Activated T-helper 1 cell treated with anti-CD3 and anti-CD28 coated beads, Interleukin-12 subunit alpha, Interleukin-12 subunit beta, Interleukin-2, Interleukin-4 antibody, amounts not matched to agents 30 ng/mL and 10 ng/mL and 1 ng/mL, durations not matched to agents 14 hours and 24 hours and 36 hours (primary cell): ENCODE results near the gene LMF1. TPM values are rescaled to one million over a fixed set of nuclear protein-coding genes. Genes with fewer than 3 reads are reported as not detected.
"Not testable (repeated sequence)": the region's sequence is repeated elsewhere in the genome, so short reads cannot be mapped to it uniquely, and the experiment has no call there.

ENCODE experiments used
- DNase-seq: peaks from one replicate; pipeline ENCODE4 v3.0.0; 2021; ENCODE audit warnings: low spot score
- H3K27ac Mint-ChIP-seq: one replicate; pipeline ENCODE4 v1.8.0; 2021; ENCODE audit warnings: mild to moderate bottlenecking, mixed read lengths
- H3K27me3 Mint-ChIP-seq: one replicate; pipeline ENCODE4 v1.8.0; 2022; ENCODE audit warnings: mild to moderate bottlenecking, moderate library complexity, mixed read lengths; ENCODE audit not compliant: insufficient read depth
- H3K36me3 Mint-ChIP-seq: one replicate; pipeline ENCODE4 v1.8.0; 2021; ENCODE audit warnings: low read depth, mixed read lengths
- H3K4me1 Mint-ChIP-seq: one replicate; pipeline ENCODE4 v1.8.0; 2021; ENCODE audit warnings: low read depth, mixed read lengths
- H3K4me3 Mint-ChIP-seq: one replicate; pipeline ENCODE4 v1.8.0; 2021; ENCODE audit warnings: mild to moderate bottlenecking, moderate library complexity, mixed read lengths
- H3K9me3 Mint-ChIP-seq: one replicate; pipeline ENCODE4 v1.8.0; 2021; ENCODE audit warnings: mixed read lengths
- intact Hi-C: fragments of 100-400 bp; cut with micrococcal nuclease; formaldehyde crosslinking; loops from one replicate; pipeline ENCODE4 v1.15.1; 2024
- total RNA-seq: library from RNA; stranded (reverse); gene quantifications from 2 replicates; pipeline ENCODE4 v1.2.3, GENCODE V29; 2022

LMF1 gene
- total RNA-seq, 1 donor from 2014 or later, result 10.4 TPM

DNA sequence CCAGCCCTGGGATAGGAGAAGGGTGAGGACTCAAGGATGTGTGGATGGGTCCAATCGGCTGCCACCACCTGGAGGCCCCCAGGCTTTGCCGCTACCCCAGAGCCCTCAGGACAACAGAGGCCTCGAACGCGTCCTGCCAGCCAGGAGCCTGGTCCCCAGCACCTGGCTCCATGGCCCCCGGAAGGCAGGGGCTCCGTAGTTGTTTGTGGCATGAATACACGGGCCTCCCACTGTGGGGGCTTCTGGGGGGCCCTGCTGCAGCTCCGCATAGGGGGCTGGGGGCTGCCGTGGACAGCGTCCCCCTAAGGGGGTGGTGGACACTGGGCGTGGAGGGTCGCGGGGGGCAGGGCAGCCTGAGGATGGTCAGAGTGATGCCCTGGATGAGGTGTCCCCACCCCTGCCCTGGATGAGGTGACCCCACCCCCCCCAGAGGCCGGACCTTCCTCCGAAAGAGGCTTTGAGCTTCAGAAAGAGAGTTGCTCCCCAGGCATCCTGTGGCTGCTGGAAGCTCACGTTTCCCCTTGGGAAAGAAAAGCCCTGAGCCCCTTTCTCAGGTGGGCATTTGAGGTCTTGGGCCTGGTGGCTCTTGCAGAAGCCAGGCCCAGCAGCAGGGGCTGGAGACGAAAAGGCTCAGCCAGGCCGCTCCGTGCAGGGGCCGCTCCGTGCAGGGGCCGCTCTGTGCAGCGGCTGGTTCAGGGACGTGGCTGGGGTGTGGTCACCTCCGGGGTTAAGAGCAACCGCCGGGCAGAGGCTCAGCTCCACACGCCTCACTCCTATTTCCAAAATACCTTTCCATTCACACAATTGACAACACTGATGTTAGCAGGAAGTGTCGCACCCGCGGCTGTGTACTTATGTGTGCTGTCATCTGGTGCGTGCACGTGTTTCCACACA lies 130.0 kb downstream of the LMF1 start:
- no peak overlapping the region for H3K4me3 Mint-ChIP-seq

DNA sequence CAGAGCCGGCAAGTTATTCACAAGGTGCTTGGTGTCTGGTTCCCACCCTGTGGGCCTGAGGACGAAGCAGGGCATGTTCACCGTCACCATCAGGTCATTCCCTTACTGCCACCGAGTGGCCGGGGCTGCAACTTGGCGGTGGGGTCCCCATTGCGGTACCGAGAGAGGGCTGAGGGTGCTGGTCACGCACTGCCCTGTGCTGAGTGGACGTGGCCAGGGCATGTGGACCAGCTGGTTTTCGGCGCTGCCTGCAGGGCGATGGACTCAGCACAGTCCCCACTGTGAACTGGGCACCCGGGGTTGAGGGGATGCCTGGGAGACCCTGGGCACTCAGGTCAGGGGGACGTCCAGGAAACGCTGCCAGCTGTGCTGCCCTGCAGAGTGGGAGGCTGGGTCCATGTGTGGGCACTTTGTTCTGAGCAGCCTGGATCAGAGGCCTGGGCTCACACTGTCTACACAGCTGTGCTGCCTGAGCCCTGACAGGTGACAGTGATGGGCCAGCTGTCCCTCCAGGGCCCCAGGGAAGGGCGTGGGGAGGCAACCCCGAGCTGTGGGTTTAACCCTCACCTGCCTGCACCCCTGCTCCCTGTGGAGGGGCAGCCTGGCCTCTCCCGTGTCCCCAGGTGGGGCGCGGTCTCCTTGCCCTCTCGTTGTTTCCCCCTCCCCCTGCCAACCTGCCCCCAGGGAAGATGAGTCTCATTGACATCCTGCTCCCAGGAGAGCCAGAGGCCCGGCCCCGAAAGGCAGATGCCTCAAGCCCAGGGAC lies 131.0 kb downstream of the LMF1 start:
- Mint-ChIP-seq H3K4me3 (no peak overlapping the region), H3K36me3 (no peaks in the 10 kb centered on the region), H3K4me1 (no peaks in the 10 kb centered on the region), H3K27me3 (no peaks in the 10 kb centered on the region), H3K9me3 (peaks cover 9% of the 10 kb centered on the region), H3K27ac (no peak overlapping the region)
- intact Hi-C loops, result no loop called here
- DNase-seq, result no peak

More for the DNA sequence above, 130.0 kb downstream of the LMF1 start:
- Mint-ChIP-seq H3K36me3 (no peaks in the 10 kb centered on the region), H3K9me3 (peaks cover 14% of the 10 kb centered on the region), H3K27me3 (no peaks in the 10 kb centered on the region), H3K27ac (no peak overlapping the region), H3K4me1 (no peaks in the 10 kb centered on the region)
- no peak for DNase-seq
- intact Hi-C loops, result no loop called here

DNA sequence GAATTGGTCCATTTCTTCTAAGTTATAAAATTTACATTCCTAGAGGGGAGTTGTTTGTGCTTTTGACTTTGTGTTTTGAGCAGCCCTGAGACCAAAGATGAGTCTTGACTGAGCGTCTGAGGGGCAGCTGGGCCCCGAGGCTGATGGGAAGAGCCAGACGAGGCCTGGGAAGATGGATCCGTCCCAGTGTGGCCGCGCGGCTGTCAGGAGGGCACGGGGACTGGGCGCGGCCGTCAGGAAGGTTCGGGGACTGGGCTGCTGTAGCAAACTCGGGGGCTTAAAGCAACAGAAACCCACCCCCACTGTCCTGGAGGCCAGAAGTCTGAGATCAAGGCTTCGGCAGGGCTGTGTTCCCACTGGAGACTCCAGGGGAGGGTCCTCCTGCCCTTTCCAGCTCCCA lies 132.0 kb downstream of the LMF1 start:
- Mint-ChIP-seq H3K36me3 (no peaks in the 10 kb centered on the region), H3K27me3 (no peaks in the 10 kb centered on the region), H3K27ac (no peak overlapping the region), H3K4me1 (no peaks in the 10 kb centered on the region), H3K4me3 (no peak overlapping the region), H3K9me3 (peaks cover 9% of the 10 kb centered on the region)
- no peak for DNase-seq
- intact Hi-C loops, result no loop called here

- H3K27ac Mint-ChIP-seq, H3K36me3 Mint-ChIP-seq, H3K4me1 Mint-ChIP-seq, H3K4me3 Mint-ChIP-seq, DNase-seq, intact Hi-C loops, H3K9me3 Mint-ChIP-seq, H3K27me3 Mint-ChIP-seq: not testable (repeated sequence)
These were observed 134.0 kb downstream of the LMF1 start for GRCh38 chr16:836822-837221.

DNA sequence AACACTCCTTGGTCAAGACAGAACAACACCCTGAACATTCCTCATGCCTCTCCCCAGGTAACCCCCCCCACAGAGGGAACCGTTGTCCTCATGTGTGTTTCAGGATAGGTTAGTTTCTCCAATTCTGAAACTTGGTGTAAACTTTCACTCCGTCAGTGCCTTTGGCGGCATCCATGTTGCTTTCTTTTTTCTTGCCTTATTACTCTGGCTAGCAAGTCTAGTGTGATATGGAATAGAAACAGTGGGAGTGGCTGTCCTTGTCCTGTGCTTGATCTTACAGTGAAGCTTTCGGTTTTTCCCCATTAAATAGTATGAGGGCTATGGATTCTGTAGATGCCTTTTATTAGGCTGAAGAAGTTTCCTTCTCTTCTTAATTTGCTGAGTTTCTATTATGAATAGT lies 134.6 kb downstream of the LMF1 start:
- H3K27me3 Mint-ChIP-seq, result no peaks in the 10 kb centered on the region
- no peak overlapping the region for H3K27ac Mint-ChIP-seq
- DNase-seq, result no peak
- H3K4me1 Mint-ChIP-seq, result no peaks in the 10 kb centered on the region
- H3K36me3 Mint-ChIP-seq, result no peaks in the 10 kb centered on the region
- H3K9me3 Mint-ChIP-seq, result peaks cover 9% of the 10 kb centered on the region
- intact Hi-C loops, result no loop called here
- H3K4me3 Mint-ChIP-seq, result no peak overlapping the region

GRCh38 chr16:835373-835772 lies 135.4 kb downstream of the LMF1 start:
- Mint-ChIP-seq H3K27ac (no peak overlapping the region), H3K9me3 (peaks cover 9% of the 10 kb centered on the region), H3K4me3 (no peak overlapping the region), H3K27me3 (no peaks in the 10 kb centered on the region), H3K36me3 (no peaks in the 10 kb centered on the region), H3K4me1 (no peaks in the 10 kb centered on the region)
- intact Hi-C loops, result no loop called here
- DNase-seq, result no peak

DNA sequence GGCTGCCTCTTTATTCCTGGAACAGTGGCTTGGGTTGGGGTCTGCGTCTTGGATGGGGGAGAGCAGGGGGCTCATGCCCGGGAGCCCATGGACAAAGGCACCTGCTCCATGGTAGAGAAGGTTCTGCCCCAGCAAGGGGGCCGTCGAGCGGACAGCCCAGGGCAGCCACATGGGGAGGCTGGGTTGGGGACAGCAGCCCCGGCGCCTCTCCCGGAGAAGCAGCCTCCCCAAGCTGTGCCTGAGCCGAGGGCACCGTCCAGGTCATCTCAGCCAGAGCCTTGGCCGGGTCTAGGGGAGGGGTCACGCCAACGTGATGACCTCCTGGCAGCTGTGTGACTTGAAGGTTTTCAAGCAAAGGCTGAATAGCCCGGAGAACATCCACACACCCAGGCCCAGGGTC lies 137.4 kb downstream of the LMF1 start:
- Mint-ChIP-seq H3K27me3 (no peaks in the 10 kb centered on the region), H3K4me3 (no peak overlapping the region), H3K27ac (no peak overlapping the region), H3K36me3 (no peaks in the 10 kb centered on the region), H3K4me1 (no peaks in the 10 kb centered on the region), H3K9me3 (peaks cover 9% of the 10 kb centered on the region)
- intact Hi-C loops, result no loop called here
- no peak for DNase-seq

DNA sequence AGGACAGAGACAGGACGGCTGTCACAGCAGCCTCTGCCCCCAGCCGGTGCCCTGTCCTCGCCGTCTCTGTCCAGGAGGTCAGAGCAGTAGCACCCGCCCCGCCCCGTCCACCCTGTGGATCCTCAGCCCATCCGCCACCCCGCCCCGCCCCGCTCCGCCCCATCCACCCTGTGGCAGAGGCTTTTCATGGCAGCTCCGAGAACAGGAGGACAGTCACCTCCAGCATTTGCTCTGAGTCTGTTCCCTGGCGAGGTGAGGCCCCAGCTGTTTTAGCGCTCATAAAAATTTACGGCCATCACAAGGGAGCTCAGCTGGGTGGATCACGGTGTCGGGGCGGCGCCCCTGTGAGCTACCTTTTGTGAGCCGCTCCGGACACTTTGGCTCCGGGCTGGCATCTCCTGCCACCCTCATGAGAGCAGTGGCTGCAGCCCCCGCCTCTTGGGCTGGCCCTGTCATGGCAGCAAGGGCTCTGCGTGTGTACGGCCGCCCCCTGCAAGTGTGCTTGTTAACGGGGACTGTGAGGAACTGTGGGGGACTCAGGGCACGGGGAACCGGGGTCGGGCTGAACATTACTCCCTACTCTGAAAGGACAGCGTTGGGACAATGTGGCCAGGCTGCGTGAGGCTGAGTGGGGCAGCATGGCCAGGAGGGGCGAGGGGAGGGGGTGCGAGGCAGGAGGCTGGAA lies 138.0 kb downstream of the LMF1 start:
- no peak overlapping the region for H3K27ac Mint-ChIP-seq
- no peak overlapping the region for H3K4me3 Mint-ChIP-seq
- H3K36me3 Mint-ChIP-seq, result no peaks in the 10 kb centered on the region
- no peaks in the 10 kb centered on the region for H3K4me1 Mint-ChIP-seq
- intact Hi-C loops, result no loop called here
- H3K9me3 Mint-ChIP-seq, result peaks cover 9% of the 10 kb centered on the region
- no peaks in the 10 kb centered on the region for H3K27me3 Mint-ChIP-seq
- no peak for DNase-seq

DNA sequence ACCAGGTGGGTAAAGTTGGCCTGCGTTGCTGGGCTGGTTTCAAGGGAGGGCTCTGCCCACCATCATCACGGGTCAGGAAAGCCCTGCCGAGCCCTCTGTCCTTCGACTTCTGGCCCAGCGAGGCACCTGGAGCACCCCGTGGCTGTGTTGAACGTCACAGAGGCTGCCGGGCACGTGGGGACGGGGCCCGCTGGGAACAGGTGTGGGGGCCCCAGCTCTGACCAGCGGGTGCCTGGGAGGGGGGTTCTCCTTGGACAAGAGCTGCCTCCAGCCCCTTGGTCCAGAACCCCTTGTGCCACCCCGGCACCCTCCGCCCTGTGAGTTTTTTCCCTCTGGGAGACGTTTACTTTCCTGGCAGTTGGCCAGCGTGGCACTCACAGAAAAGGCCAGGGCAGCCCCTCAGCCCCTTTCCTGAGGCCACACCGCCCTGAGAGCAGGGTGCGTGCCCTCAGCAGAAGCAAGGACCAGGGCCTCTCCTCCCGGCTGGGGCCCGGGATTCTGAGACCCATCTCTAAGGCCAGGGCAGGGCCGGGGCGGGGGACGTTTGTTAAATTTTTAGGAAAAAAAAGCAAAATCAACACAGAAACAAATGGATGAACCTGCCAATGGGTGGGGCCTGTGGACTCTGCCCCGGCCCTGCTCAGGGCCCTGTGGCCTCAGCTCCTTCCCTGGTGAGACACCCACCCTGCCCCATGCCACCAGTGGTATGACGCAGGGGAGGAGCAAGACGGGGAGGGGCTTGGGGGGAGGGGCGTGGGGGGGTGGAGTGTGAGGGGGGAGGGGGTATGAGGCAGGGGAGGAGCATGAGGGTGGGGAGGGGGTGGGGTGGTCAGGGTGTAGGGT lies 139.0 kb downstream of the LMF1 start:
- H3K27ac Mint-ChIP-seq, result no peak overlapping the region

DNA sequence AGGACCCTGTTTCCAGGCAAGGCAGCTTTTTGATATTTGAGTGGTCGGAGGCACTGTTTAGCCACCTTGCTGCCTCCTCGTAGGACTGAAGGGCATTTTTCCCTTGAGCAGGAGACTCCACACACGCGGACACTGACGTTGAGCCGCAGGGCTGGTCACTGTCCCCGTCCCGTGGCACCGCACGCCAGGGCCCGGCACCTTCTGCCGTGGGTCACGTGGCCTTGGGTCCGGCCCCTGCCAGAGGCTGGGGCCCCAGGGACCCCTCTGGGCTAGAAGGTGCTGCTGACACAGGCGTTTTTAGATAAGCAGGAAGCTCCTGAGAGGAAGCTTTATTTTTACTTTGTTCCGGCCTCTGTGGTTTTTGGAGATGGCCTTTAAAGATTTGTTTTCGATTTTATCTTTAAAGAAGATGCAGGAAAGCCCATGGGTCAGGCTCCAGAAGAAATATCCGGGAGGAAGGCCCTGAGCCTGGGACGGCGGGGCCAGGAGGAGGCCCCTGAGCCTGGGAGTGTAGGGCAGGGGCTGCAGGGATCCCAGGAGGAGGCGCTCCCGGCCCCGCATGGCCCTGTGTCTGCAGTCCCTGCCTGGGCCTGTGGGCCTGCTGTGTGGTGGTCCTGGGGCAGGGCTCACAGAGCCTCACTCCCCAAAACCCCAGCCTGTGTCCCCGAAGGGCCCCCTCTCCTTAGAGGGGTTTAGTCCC lies 139.8 kb downstream of the LMF1 start:
- intact Hi-C loops, result no loop called here
- no peak for DNase-seq
- Mint-ChIP-seq H3K36me3 (no peaks in the 10 kb centered on the region), H3K27ac (no peak overlapping the region), H3K4me3 (no peak overlapping the region), H3K9me3 (no peaks in the 10 kb centered on the region), H3K27me3 (no peaks in the 10 kb centered on the region), H3K4me1 (no peaks in the 10 kb centered on the region)

More for the DNA sequence above, 139.0 kb downstream of the LMF1 start:
- no peaks in the 10 kb centered on the region for H3K36me3 Mint-ChIP-seq
- intact Hi-C loops, result no loop called here
- H3K4me3 Mint-ChIP-seq, result no peak overlapping the region
- peaks cover 7% of the 10 kb centered on the region for H3K9me3 Mint-ChIP-seq
- H3K27me3 Mint-ChIP-seq, result no peaks in the 10 kb centered on the region
- no peaks in the 10 kb centered on the region for H3K4me1 Mint-ChIP-seq
- DNase-seq, result no peak

- Mint-ChIP-seq H3K27me3 (no peaks in the 10 kb centered on the region), H3K4me3 (no peak overlapping the region), H3K27ac (no peak overlapping the region), H3K9me3 (no peaks in the 10 kb centered on the region), H3K4me1 (no peaks in the 10 kb centered on the region), H3K36me3 (no peaks in the 10 kb centered on the region)
- intact Hi-C loops, result no loop called here
- no peak for DNase-seq
These were observed 140.5 kb downstream of the LMF1 start for GRCh38 chr16:830107-830870.
